Naive thymus-derived CD4-positive, alpha-beta T cell (primary cell): ENCODE measurements around the gene THOC7. TPM values are rescaled to one million over a fixed set of nuclear protein-coding genes. Genes with fewer than 3 reads are reported as not detected.

Source experiments
- ATAC-seq: fragments of 150-1000 bp; cut with Tn5 transposase; 2 replicates; pipeline ENCODE4 v1.10.0; 2021; ENCODE audit warnings: mild to moderate bottlenecking, moderate library complexity
- CTCF ChIA-PET: fragments of 350-600 bp; sonication (Branson Sonifier 250); formaldehyde crosslinking; loops from one replicate; lab custom pipeline; 2021; ENCODE audit warnings: antibody characterized with exemption; lab: Charles Lee
- POLR2A ChIA-PET: fragments of 350-600 bp; sonication (Branson Sonifier 250); formaldehyde crosslinking; loops from one replicate; lab custom pipeline; 2021; ENCODE audit warnings: antibody characterized with exemption, inconsistent platforms; lab: Charles Lee
- DNase-seq, 9 donors: peaks; one replicate each; pipeline versions ENCODE4 v3.0.0 to v3.0.0-alpha.2; 2020 to 2022; ENCODE audit warnings: mixed read lengths in 1 of 9
- H3K27ac ChIP-seq: one replicate; pipeline ENCODE4 v1.7.0; 2013; ENCODE audit warnings: mild to moderate bottlenecking, low read depth, low read length, moderate library complexity
- H3K27me3 ChIP-seq, 2 donors: one replicate each; pipeline ENCODE4 v1.7.0; 2013; ENCODE audit warnings: low read length in 2 of 2, mild to moderate bottlenecking in 2 of 2, moderate library complexity in 2 of 2; ENCODE audit not compliant: control insufficient read depth in 2 of 2, insufficient read depth in 2 of 2
- H3K36me3 ChIP-seq, 3 experiments: 1 replicate in 2 of 3; 2 replicates in 1 of 3; pipeline ENCODE4 v1.7.0; 2013; ENCODE audit warnings: low read length in 3 of 3, mild to moderate bottlenecking in 3 of 3, moderate library complexity in 1 of 3; ENCODE audit not compliant: insufficient read depth in 3 of 3, control insufficient read depth in 2 of 3
- H3K4me1 ChIP-seq, 2 donors: one replicate each; pipeline ENCODE4 v1.7.0; 2013; ENCODE audit warnings: low read length in 2 of 2, mild to moderate bottlenecking in 2 of 2, moderate library complexity in 1 of 2; ENCODE audit not compliant: control insufficient read depth in 2 of 2, insufficient read depth in 2 of 2
- H3K4me3 ChIP-seq: 2 replicates; pipeline ENCODE4 v1.7.0; 2013; ENCODE audit warnings: mild to moderate bottlenecking, low read length
- H3K9me3 ChIP-seq, 3 experiments: 1 replicate in 2 of 3; 2 replicates in 1 of 3; pipeline ENCODE4 v1.7.0; 2013; ENCODE audit warnings: low read length in 3 of 3; ENCODE audit not compliant: control insufficient read depth in 2 of 3
- H3K27ac Mint-ChIP-seq, 9 donors: one replicate each; pipeline ENCODE4 v1.8.0; 2020 to 2022; ENCODE audit warnings: mixed read lengths in 9 of 9, mild to moderate bottlenecking in 8 of 9, moderate library complexity in 5 of 9, inconsistent platforms in 2 of 9
- H3K27me3 Mint-ChIP-seq, 5 donors: one replicate each; pipeline ENCODE4 v1.8.0; 2021 to 2022; ENCODE audit warnings: mixed read lengths in 5 of 5, mild to moderate bottlenecking in 1 of 5
- H3K36me3 Mint-ChIP-seq, 5 donors: one replicate each; pipeline ENCODE4 v1.8.0; 2020 to 2022; ENCODE audit warnings: mixed read lengths in 5 of 5, mild to moderate bottlenecking in 3 of 5, inconsistent platforms in 1 of 5
- H3K4me1 Mint-ChIP-seq, 7 donors: one replicate each; pipeline ENCODE4 v1.8.0; 2020 to 2022; ENCODE audit warnings: mixed read lengths in 7 of 7, mild to moderate bottlenecking in 3 of 7, inconsistent platforms in 1 of 7
- H3K4me3 Mint-ChIP-seq, 10 donors: one replicate each; pipeline ENCODE4 v1.8.0; 2020 to 2022; ENCODE audit warnings: mild to moderate bottlenecking in 10 of 10, mixed read lengths in 10 of 10, moderate library complexity in 6 of 10, inconsistent platforms in 2 of 10
- H3K9me3 Mint-ChIP-seq, 11 donors: one replicate each; pipeline ENCODE4 v1.8.0; 2020 to 2022; ENCODE audit warnings: mixed read lengths in 11 of 11, mild to moderate bottlenecking in 4 of 11, inconsistent platforms in 1 of 11, moderate library complexity in 1 of 11
- intact Hi-C, 2 donors: fragments of 100-400 bp; cut with micrococcal nuclease; formaldehyde crosslinking; loops; one replicate each; pipeline ENCODE4 v1.15.1; 2023
- polyA plus RNA-seq, 2 donors: library from polyadenylated mRNA; unstranded; fragments of 300-500 nt; fragmentation: Illumina TruSeq; gene quantifications; one replicate each; pipeline ENCODE4 v1.2.3, GENCODE V29; 2021
- total RNA-seq, 6 experiments: library from RNA in 5 of 6; stranded (reverse) in 5 of 6; gene quantifications; 1 replicate in 5 of 6; 2 replicates in 1 of 6; pipeline ENCODE4 v1.2.3 and lab custom pipeline; 2021 to 2026

The THOC7 gene
- total and polyA plus RNA-seq, 7 experiments from 2014 or later: 24.6 to 113 (median 41.6) TPM

- Histone ChIP-seq H3K4me3 (no peak overlapping the region), H3K4me1 (no peaks in the 10 kb centered on the region), H3K9me3 (no peaks in the 10 kb centered on the region), H3K36me3 (no peaks in the 10 kb centered on the region), H3K27ac (no peak overlapping the region), H3K27me3 (no peaks in the 10 kb centered on the region)
- ChIA-PET POLR2A (no interaction called here), CTCF (no interaction called here)
- no peaks in the 10 kb centered on the region for H3K27me3 Mint-ChIP-seq
- H3K36me3 Mint-ChIP-seq: peaks cover 0 to 7% (median 4%) of the 10 kb centered on the region in 5 donors
- no peak overlapping the region for H3K4me3 Mint-ChIP-seq
- intact Hi-C loops: no loop called here
- H3K27ac Mint-ChIP-seq: no peak overlapping the region
- H3K9me3 Mint-ChIP-seq: no peaks in the 10 kb centered on the region
- no peak for DNase-seq
- peaks cover 0 to 5% (median 0%) of the 10 kb centered on the region in 7 donors for H3K4me1 Mint-ChIP-seq
- ATAC-seq: no peak
Measured at GRCh38 chr3:63814237-63814636, 49.4 kb downstream of the THOC7 start.

DNA sequence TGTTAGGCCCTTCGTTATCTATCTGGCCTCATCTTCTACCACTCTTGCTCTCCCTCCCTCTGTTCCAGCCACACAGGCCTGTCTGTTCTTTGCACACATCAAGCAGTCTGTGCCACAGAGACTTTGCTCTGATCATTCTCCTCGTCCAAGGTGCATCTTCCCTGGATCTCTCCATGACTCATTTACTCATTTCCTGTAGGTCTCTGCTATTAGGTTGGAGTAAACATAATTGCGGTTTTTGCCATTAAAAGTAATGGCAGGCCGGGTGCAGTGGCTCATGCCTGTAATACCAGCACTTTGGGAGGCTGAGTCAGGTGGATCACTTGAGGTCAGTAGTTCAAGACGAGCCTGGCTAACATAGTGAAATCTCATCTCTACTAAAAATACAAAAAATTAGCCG, 54.0 kb downstream of the THOC7 start:
- Histone ChIP-seq H3K4me1 (no peaks in the 10 kb centered on the region), H3K4me3 (no peak overlapping the region), H3K27ac (no peak overlapping the region), H3K27me3 (no peaks in the 10 kb centered on the region), H3K36me3 (no peaks in the 10 kb centered on the region), H3K9me3 (no peaks in the 10 kb centered on the region)
- no peaks in the 10 kb centered on the region for H3K36me3 Mint-ChIP-seq
- ChIA-PET CTCF (no interaction called here), POLR2A (no interaction called here)
- H3K27me3 Mint-ChIP-seq: no peaks in the 10 kb centered on the region
- H3K4me1 Mint-ChIP-seq: no peaks in the 10 kb centered on the region
- no peak for ATAC-seq
- H3K4me3 Mint-ChIP-seq: no peak overlapping the region
- H3K27ac Mint-ChIP-seq: no peak overlapping the region
- intact Hi-C loops: no loop called here
- no peaks in the 10 kb centered on the region for H3K9me3 Mint-ChIP-seq
- no peak for DNase-seq

GRCh38 chr3:63808633-63809032, 55.0 kb downstream of the THOC7 start:
- CTCF ChIA-PET: no interaction called here
- H3K27me3 Mint-ChIP-seq: no peaks in the 10 kb centered on the region
- no peaks in the 10 kb centered on the region for H3K9me3 Mint-ChIP-seq
- Histone ChIP-seq H3K27ac (no peak overlapping the region), H3K27me3 (no peaks in the 10 kb centered on the region), H3K9me3 (no peaks in the 10 kb centered on the region), H3K36me3 (no peaks in the 10 kb centered on the region), H3K4me1 (no peaks in the 10 kb centered on the region), H3K4me3 (no peak overlapping the region)
- no peak overlapping the region for H3K4me3 Mint-ChIP-seq
- DNase-seq (no peak), ATAC-seq (no peak)
- POLR2A ChIA-PET: no interaction called here
- intact Hi-C loops: no loop called here
- H3K27ac Mint-ChIP-seq: no peak overlapping the region
- no peaks in the 10 kb centered on the region for H3K36me3 Mint-ChIP-seq
- no peaks in the 10 kb centered on the region for H3K4me1 Mint-ChIP-seq

DNA sequence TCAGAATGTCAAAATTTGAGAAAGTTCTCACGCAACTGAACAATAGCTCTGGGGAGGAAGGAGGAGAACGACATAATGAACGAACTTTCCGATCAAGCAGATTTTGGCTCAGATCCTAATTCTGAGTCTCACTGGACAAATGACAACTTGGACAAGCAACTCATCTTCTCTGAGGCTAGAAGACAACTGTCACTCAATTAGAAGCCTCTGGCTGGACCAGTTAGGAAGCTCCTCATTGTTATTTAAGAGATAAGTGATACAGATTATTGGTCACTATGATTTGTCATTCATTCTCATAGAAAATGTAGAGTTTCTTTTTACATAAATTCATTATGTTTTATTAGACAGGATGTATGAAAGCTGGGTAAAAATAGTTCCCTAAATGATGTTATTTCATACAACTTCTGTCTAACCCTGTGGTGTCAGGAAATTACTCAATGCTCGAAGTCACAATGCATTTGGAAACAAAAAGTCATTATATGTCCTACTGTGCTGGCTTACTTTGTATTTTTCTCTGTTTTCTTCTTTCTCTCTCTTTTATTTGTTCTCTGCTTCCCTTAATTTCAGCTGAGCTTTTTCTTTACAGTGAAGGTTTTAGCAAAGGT, 55.5 kb downstream of the THOC7 start:
- no peak for DNase-seq
- Mint-ChIP-seq H3K27ac (no peak overlapping the region), H3K9me3 (no peaks in the 10 kb centered on the region)

GRCh38 chr3:63803911-63804310, 59.7 kb downstream of the THOC7 start:
- POLR2A ChIA-PET: no interaction called here
- Histone ChIP-seq H3K27ac (no peak overlapping the region), H3K4me3 (no peak overlapping the region), H3K4me1 (no peaks in the 10 kb centered on the region), H3K9me3 (no peaks in the 10 kb centered on the region), H3K36me3 (no peaks in the 10 kb centered on the region), H3K27me3 (no peaks in the 10 kb centered on the region)
- H3K27me3 Mint-ChIP-seq: no peaks in the 10 kb centered on the region
- no peaks in the 10 kb centered on the region for H3K9me3 Mint-ChIP-seq
- H3K27ac Mint-ChIP-seq: no peak overlapping the region
- CTCF ChIA-PET: interaction anchor here (1.0 kb wide), 1 partner anchor 14 kb away, joined by 3 read pairs; no protein-coding TSS in a partner anchor
- no peaks in the 10 kb centered on the region for H3K36me3 Mint-ChIP-seq
- H3K4me3 Mint-ChIP-seq: no peak overlapping the region
- DNase-seq (no peak), ATAC-seq (no peak)
- intact Hi-C loops: no loop called here
- H3K4me1 Mint-ChIP-seq: no peaks in the 10 kb centered on the region

More for the DNA sequence above, 55.5 kb downstream of the THOC7 start:
- Histone ChIP-seq H3K9me3 (no peaks in the 10 kb centered on the region), H3K4me3 (no peak overlapping the region), H3K27ac (no peak overlapping the region), H3K4me1 (no peaks in the 10 kb centered on the region), H3K27me3 (no peaks in the 10 kb centered on the region), H3K36me3 (no peaks in the 10 kb centered on the region)
- no peaks in the 10 kb centered on the region for H3K27me3 Mint-ChIP-seq
- no peak overlapping the region for H3K4me3 Mint-ChIP-seq
- ChIA-PET CTCF (no interaction called here), POLR2A (no interaction called here)
- H3K36me3 Mint-ChIP-seq: no peaks in the 10 kb centered on the region
- peak; percentile 67 for ATAC-seq
- no peaks in the 10 kb centered on the region for H3K4me1 Mint-ChIP-seq
- intact Hi-C loops: no loop called here

GRCh38 chr3:63800097-63800496, 63.5 kb downstream of the THOC7 start:
- CTCF ChIA-PET: no interaction called here
- Histone ChIP-seq H3K27ac (no peak overlapping the region), H3K36me3 (no peaks in the 10 kb centered on the region), H3K9me3 (no peaks in the 10 kb centered on the region), H3K4me1 (no peaks in the 10 kb centered on the region), H3K27me3 (no peaks in the 10 kb centered on the region), H3K4me3 (no peak overlapping the region)
- no peak for ATAC-seq
- DNase-seq: no peak
- no peaks in the 10 kb centered on the region for H3K9me3 Mint-ChIP-seq
- H3K36me3 Mint-ChIP-seq: no peaks in the 10 kb centered on the region
- POLR2A ChIA-PET: no interaction called here
- intact Hi-C loops: no loop called here
- peaks cover 0 to 8% (median 0%) of the 10 kb centered on the region in 5 donors for H3K27me3 Mint-ChIP-seq
- no peak overlapping the region for H3K27ac Mint-ChIP-seq
- no peaks in the 10 kb centered on the region for H3K4me1 Mint-ChIP-seq
- H3K4me3 Mint-ChIP-seq: no peak overlapping the region

DNA sequence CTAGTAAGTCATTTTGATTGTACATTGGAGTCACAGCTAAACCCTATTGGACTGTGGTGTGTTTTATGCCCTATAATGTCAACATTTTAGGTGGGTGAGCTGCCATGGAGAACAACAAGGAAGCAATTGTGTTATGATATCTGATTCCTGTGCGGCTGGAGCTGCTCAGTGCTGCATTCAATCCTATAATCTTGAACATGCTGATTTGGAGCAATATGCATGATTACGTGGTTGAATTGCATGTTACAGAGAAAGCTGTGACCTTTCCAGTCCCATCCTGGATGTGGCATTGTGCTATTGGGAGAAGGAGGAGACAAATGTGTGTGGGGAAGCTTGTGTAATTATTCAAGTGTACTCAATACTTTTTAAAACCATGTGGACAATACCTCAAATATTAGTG, 64.7 kb downstream of the THOC7 start:
- no peaks in the 10 kb centered on the region for H3K36me3 Mint-ChIP-seq
- peaks cover 0 to 8% (median 0%) of the 10 kb centered on the region in 5 donors for H3K27me3 Mint-ChIP-seq
- H3K4me3 Mint-ChIP-seq: no peak overlapping the region
- no peaks in the 10 kb centered on the region for H3K36me3 ChIP-seq
- no peak overlapping the region for H3K27ac ChIP-seq
- ATAC-seq (no peak), DNase-seq (no peak)
- no peaks in the 10 kb centered on the region for H3K4me1 Mint-ChIP-seq
- H3K9me3 Mint-ChIP-seq: no peaks in the 10 kb centered on the region
- H3K27ac Mint-ChIP-seq: no peak overlapping the region
- ChIA-PET POLR2A (no interaction called here), CTCF (no interaction called here)
- intact Hi-C loops: no loop called here
- H3K27me3 ChIP-seq: no peaks in the 10 kb centered on the region
- no peak overlapping the region for H3K4me3 ChIP-seq
- no peaks in the 10 kb centered on the region for H3K9me3 ChIP-seq
- no peaks in the 10 kb centered on the region for H3K4me1 ChIP-seq
